ENCODE results near the gene EEFSEC. TPM values are rescaled to one million over a fixed set of nuclear protein-coding genes. Genes with fewer than 3 reads are reported as not detected.
A peak's percentile ranks its signal among the peaks of the same experiment; 100 is the strongest.

The EEFSEC gene
- total RNA-seq, 1 donor from 2014 or later = 16.9 TPM

DNA sequence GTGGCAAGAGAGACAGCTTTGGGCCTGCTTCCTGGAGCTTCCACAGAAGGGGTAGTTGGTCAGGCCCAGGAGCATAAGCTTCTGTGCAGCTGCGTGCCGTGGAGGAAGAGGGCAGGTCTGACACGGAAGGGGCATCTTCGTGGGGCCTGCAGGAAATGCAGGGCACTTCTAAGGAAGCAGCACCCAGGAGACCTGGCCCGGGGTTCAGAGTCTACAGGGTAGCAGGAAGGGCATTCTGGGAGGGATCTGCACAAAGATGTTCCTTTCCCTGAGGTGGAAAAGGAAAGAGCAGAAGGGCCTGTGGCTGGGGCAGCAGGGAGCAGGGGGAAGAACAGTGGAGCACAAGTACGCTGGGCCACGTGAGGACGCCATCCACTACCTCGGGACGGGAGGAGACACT lies 228.3 kb downstream of the EEFSEC start:
- ATAC-seq (ENCODE audit: poor library complexity) (no peak), DNase-seq (no peak)
- intact Hi-C loops (cut with DNase I) = no loop called here

DNA sequence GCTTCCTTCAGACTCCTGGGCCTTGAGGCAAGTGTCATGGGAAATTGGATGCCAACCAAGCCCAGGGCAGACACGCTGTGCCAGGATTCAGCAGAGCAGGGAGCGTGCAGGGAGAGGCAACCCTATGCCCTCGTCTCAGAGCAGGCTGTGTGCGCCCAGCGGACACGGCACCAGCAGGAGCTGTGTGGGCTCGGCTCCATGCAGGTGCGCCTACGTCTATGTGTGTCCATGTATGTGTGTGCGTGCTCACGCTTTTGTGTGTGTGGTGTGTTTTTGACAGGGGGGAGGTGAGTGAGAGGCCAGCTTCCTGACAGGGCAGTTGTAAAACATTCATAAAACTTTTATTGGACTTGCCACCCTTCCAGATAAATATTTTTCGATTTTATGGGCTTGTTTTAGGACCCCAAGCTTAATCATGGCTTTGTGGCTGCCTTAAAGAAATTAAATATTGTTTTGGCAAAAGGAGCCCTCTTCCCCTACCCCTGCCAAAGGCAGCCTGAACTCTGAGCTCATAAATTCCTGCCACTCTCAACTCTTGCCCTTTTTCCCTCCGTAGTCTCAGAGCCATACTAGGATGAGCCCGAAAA lies 229.0 kb downstream of the EEFSEC start:
- intact Hi-C loops (cut with DNase I) = no loop called here
- DNase-seq = peak; percentile 62
- ATAC-seq (ENCODE audit: poor library complexity) = peak; percentile 52

DNA sequence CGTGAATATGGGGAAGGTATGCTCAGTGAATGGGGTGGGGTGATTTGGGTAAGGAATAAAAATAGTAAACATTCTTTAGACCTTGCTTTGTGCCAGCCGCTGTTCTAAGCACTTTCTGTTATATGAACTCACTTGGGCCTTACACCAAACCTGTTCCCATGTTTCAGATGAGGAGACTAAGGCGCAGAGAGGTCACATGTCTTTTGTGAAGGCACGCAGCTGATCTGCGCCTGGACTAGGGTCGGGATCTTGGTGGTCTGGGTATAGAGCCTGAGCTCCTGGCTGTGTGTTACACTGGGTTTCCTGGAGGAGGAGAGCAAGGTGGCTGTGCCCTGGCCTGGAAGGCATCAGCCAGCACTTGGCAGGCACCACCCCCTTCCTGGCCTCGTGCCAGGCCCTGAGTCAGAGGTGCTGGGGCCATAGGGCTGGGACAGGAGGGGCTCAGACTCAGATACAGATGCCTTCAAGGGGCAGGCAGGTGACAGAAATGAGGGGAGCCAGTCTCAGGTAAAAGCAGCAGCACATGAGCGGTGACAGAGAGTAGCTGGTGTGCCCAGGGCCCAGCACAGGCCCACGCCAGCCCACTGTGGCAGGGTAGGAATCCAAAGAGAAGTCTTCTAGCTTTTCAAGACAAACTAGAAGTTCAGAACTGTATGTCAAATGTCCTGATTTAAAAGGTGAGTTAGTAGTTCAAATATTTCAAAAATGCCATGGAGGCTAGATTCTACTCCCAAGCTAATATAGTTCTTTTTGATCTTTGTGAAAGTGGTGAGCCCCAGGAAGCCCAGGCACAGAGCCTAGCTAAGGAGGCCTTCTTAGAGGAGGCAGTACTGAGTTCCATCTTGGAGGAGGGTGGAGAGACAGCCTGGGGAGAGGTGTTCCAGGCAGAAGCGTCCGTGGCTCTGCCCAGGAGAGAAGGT lies 230.3 kb downstream of the EEFSEC start:
- intact Hi-C loops (cut with DNase I) = no loop called here
- DNase-seq (peak; percentile 83), ATAC-seq (ENCODE audit: poor library complexity) (peak; percentile 50)

DNA sequence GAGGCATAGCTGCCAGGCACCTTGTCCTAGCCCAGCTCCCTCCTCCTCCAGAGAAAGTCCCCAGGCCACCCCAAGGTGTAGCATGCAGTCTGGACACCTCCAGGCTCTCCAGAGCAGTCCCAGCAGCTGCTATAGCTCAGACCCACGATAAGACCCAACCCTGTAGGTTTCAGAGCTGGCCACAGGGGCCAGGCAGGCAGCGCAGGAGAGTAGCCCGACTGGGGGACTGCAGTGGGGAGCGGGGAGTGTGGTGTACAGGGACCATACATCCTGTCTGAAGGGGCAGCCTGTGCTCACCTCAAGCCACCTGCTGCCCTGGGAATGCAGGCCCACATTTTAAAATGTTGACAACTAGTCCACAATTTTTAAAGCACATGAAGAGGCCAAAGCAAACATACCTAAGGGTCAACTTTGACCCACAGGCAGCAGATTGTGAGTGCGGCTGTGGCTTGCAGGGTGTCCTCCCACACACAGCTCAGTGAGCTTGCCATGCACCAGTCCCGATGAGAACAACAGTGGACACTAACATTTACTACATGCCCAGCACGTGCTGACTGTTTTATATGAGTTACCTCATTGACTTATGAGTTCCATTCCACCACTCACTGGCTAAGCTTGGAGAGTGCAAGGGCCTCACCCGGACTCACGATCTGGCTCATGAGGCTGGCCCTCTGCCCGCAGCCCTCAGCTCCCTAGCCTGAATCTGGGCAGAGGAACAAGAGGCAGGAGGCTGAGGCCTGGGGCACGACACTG lies 232.0 kb downstream of the EEFSEC start:
- ATAC-seq (ENCODE audit: poor library complexity) (peak; percentile 85), DNase-seq (peak; percentile 90)
- intact Hi-C loops (cut with DNase I) = no loop called here

DNA sequence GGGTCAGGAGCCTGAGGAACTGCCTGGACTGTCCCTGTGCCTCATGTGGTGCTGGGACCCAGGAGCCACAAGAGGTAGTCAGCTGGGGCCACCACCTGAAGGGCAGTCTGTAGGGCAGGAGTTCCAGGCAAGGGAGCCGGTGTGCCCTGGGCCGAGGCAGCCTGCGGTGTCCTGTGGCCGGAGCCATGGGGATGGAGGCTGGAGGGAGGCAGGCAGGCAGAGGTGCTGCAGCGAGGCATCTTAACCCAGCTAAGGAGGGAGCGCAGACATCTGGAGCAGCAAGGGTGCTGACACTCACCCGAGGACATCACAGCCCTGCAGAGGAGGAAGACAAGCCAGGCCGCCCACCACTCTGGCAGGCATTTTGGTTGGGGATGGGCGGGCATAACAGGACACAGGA lies 235.7 kb downstream of the EEFSEC start:
- no peak for DNase-seq
- no peak for ATAC-seq (ENCODE audit: poor library complexity)
- intact Hi-C loops (cut with DNase I) = no loop called here

DNA sequence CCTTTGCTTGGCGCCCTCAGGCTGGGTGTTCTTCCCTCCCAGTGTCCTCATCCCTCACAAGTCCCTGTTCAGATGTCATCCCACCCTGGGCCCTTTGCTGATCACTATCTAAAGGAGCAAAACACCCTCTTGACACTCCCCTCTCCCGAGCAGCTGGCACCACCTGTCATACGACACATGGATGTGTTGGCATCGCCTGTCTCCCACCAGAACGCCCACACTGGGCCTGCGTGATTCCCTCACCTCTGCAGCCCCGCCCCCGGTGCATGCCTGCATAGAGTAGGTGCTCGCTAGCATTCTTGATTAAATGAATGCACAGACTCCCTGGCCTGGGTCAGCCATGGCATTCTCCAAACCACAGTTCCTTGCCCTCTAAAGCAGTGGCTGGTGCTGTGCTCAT lies 237.6 kb downstream of the EEFSEC start:
- intact Hi-C loops (cut with DNase I) = no loop called here
- no peak for DNase-seq
- no peak for ATAC-seq (ENCODE audit: poor library complexity)

DNA sequence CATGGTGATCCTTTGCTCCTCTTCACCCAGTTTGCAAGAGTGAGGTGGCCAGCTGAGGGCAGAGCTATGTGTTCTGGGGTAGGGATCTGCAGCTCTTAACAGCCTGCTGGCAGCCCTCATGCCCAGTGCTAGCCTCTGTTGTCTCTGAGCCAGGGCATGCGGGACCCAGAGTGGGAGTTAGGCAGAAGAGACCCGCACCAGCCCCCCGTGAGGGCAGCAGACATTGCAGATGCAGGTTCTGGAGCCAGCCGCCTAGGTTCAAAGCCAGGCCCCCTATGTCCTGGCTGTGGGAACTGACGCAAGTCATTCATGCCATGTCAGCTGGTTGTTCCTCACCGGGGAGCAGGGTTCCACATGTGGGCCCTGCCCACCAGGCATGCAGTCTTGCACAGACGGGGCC lies 238.7 kb downstream of the EEFSEC start:
- DNase-seq (no peak), ATAC-seq (ENCODE audit: poor library complexity) (no peak)
- intact Hi-C loops (cut with DNase I) = no loop called here

DNA sequence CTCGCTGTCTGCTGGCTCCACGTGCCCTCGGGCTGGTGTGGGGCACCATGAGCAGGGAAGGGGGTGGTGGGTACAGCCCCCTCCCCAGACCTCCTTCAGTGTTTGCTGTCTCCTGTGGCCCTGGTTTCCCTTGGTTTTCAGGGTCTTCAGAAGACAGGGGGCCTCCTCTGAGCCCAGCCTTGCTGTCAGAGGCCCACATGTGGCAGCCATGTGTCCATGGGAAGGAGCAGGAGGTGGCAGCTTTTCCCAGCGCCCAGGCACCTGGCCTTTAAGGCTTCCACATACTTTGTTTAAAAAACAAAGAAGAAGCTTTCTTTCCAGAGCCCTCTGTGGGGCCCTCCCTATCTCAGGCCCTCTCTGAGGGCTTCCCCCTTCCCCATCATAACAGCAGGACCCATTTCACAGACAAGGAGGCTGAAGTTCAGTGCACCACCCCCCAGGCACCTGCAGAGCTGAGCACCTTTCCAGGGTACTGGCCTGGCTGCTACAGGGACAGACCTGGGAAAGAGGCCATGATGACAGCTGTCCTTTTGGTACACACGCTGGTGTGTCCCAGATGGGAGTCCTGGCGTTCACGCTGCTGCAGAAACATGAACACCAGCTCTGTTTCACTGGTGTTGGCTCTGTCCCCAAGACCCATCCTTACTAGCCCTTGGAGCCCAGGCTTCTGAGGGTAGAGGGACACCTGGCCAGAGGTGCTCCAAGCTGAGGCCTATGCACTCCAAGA lies 239.7 kb downstream of the EEFSEC start:
- ATAC-seq (ENCODE audit: poor library complexity) (no peak), DNase-seq (no peak)
- intact Hi-C loops (cut with DNase I) = no loop called here

DNA sequence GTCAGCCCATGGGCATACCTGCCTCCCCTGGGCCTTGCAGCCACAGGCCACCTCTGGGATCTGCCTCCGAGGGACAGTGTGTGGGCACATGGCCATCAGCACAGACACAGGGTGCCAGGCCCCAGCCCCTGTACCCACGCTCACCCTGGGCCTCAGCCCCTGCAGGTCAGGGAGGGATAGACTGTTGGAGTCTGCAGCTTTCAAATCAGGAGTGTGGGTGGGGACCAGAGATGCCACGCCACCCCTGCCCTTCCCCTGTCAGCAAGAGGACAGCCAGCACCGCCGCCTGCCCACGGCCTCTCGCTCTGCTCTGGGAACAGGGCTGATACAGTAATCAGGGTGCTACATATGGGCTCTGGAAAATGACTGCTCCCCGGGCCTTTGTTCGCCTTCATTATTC lies 240.8 kb downstream of the EEFSEC start:
- intact Hi-C loops (cut with DNase I) = no loop called here
- DNase-seq (no peak), ATAC-seq (ENCODE audit: poor library complexity) (peak; percentile 34)

DNA sequence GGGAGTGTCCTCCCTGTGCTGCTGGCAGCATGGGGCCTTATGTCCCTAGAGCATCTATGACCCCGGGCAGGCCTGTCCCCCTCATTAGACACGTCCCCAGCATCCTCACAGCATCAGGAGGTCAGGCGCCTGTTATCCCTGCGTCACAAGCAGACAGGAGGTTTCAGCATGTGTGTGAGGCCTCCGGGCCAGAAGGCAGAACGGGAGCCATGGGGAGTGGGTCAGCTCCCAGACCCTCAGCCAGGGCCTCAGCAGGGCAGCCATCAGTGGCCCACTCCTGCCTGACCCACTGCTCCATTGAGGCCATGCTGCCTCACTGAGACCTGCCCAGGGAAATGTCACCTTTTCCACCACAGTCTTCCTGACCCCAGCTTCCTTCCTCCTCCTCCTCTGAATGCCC lies 241.8 kb downstream of the EEFSEC start:
- intact Hi-C loops (cut with DNase I) = no loop called here
- no peak for DNase-seq
- ATAC-seq (ENCODE audit: poor library complexity) = no peak

DNA sequence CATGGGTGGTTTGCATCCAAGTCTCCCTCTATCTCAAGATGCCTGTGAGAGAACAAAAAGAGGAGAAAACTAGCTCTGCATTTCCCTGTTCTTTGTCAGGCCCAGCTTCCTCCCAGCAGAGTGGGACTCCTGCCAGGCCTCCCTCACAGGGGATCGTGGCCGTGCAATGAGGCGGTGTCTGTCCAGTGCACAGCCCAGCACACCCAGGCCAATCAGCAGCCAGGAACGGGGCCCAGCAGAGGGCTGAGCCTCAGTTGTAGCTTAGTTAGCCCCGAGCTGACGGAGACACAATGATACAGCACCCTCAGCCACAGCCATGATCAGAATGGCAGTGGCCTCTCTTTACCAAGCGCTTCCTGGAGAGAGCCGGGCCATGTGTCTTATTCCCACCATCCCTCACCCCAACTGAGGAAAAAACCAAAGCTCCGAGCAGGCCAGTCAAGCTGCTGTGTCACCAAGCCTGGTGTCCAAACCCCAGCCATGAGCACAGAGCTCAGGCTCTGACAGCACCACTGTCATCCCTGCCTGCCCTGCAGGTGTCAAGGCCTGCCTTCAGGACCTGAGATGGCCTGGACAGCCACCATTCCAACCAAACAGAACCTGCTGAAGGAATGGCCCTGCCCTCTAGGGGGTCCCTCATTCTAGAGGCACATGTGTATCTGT lies 242.3 kb downstream of the EEFSEC start:
- intact Hi-C loops (cut with DNase I) = no loop called here
- DNase-seq = peak; percentile 90
- ATAC-seq (ENCODE audit: poor library complexity) = peak; percentile 81

DNA sequence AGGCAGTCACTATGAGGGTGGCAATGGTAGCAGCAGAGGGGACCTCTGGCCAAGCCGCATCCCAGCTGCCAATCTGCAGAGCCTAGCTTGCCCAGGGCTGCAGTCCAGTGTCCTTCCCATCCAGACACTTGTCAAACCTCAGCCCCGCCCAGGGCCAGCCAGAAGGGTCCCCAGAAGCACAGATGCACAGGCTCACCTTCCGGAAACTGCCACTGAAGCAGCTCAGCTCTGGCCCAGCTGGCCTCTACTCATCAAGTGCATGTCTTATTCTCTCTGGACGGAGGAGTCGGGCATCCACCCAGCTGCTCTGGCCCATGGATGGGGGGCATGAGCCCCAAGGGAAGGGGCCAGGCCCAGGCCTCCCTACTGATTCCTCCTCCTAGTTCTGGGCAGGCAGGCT lies 244.2 kb downstream of the EEFSEC start:
- ATAC-seq (ENCODE audit: poor library complexity) = no peak
- intact Hi-C loops (cut with DNase I) = no loop called here

DNA sequence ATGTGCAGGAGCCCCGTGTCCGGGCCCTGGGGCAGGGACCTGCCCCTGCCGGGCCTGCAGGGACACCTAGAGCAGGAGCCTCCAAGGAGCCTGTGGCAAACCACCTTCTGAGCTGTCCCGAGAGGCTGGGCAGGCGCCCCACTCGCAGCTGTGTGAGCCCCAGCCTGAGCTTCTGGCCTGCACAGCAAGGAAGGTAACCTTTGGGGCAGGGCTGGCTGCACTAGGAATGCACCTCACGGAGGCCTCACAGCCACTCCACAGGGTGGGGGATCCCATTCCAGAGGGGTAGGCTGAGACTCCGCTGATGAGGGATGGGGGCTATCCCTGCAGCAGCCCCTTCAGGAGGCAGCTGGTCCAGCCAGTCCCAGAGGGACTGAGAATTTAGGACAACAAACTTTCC lies 245.3 kb downstream of the EEFSEC start:
- ATAC-seq (ENCODE audit: poor library complexity) = no peak
- DNase-seq = no peak
- intact Hi-C loops (cut with DNase I) = no loop called here

More for the DNA sequence above, 244.2 kb downstream of the EEFSEC start:
- no peak for DNase-seq

DNA sequence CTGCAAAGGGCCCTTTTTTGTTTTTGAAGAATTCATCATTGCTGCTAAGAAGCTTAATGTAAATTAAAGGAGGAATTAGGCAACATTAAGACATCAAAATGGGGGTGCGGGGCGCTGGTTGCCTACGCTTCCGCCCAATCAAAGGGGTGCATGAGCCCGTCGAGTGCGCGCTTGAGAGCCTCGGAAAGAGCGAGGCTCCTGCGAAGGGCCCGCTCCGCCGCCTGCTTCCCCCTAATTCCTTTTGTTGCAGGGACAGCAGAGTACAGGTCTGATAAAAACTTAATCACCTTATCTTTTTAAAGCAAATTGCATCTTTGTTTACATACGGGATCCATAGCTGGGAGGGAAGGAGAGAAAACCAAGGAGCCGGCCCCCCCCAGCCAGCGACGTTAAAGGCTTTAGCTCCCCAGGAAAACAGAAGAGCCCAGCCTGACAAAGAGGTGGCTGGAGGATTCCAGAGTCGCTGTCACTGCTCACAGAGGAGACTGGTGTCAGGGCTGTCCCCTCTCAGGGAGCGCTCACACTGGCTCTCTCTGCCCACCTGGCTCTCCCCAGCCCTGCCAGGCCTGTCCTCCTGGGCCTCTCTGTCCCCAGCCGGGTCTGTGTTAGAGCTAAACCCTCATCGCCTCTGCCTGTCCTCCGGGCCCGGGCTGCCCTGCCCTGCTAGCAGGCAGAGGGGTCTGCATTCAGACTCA lies 246.1 kb downstream of the EEFSEC start:
- DNase-seq = no peak
- intact Hi-C loops (cut with DNase I) = no loop called here
- no peak for ATAC-seq (ENCODE audit: poor library complexity)

DNA sequence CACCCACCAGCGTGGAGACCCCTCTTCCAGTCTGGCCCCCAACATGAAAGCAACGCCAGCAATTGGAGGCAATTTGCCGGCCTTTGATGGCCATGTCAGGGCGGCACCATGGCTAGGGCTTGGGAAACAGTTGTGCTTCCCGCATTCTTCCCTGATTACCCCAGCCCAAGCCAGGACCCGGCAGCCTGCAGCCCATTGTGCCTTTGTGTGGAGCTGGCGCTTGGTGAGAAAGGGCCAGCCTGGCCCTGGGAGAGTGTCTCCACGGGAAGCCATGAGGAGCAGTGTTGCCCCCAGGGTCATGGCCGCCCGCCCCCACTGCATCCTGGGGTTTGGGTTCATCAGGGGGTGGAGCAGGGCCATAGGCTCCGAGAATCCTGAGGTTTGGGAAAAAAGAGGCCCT lies 247.4 kb downstream of the EEFSEC start:
- intact Hi-C loops (cut with DNase I) = no loop called here
- ATAC-seq (ENCODE audit: poor library complexity) (no peak), DNase-seq (no peak)

DNA sequence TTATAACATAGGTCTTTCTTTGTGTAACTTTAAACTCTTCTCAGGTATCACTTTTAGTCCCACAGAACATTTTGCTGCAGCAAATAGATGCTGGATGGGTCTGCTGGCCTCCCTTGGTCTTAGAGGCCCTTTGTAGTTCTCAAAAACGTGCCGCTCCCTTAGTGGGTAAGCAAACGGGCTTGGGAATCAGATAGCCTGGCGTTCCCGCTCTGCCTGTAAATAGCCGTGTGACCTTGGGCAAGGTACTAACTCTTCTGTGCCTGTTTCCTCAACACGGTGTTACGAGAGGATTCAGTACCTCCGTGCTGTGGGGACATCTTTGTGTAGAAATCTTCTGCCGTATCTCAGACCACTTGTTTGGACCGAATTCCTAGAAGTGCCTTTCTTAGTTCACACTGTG lies 249.0 kb downstream of the EEFSEC start:
- DNase-seq (no peak), ATAC-seq (ENCODE audit: poor library complexity) (peak; percentile 42)
- intact Hi-C loops (cut with DNase I) = no loop called here

DNA sequence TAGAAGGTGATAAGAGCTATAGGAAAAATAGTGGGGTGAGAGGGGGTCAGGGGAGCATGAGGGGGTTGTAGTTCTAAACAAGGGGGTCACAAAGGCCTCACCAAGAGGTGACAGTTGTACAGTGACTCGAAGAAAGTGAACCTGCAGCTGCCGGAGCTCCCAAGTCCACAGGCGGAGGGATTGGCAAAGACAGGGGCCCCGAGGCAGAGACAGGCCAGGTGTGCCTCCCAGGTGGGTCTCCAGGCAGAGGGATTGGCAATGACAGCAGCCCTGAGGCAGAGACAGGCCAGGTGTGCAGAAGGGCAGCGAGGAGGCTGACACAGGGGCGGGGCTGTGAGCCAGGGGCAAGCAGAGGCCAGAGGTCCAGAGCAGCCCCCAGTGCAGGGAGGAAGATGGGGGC lies 249.7 kb downstream of the EEFSEC start:
- ATAC-seq (ENCODE audit: poor library complexity) (no peak), DNase-seq (no peak)
- intact Hi-C loops (cut with DNase I) = no loop called here
